Measurements from ENCODE around the gene SAV1.

Gene SAV1

GRCh38 chr14:50615056-50615455, 53.0 kb downstream of the SAV1 start:
- DNase-seq (ENCODE audit: low spot score), result no peak
- no peak for TF ChIP-seq CTCF (IDR thresholded peaks at IDR 0.05; ENCODE audit: extremely low read depth, insufficient read depth, missing control alignments)
- in situ Hi-C loops (cut with MboI; ENCODE audit: low pct_unique_long_range_greater_than_20kb, low sequenced_read_pairs, unreplicated experiment), result loop anchor here (25.0 kb wide), 1 partner anchor 97 kb away; no protein-coding TSS in a partner anchor

- no peak for TF ChIP-seq CTCF (IDR thresholded peaks at IDR 0.05; ENCODE audit: extremely low read depth, insufficient read depth, missing control alignments)
- in situ Hi-C loops (cut with MboI; ENCODE audit: low pct_unique_long_range_greater_than_20kb, low sequenced_read_pairs, unreplicated experiment), result loop anchor here (25.0 kb wide), 1 partner anchor 99 kb away; no protein-coding TSS in a partner anchor
- no peak for DNase-seq (ENCODE audit: low spot score)
Observed at GRCh38 chr14:50612806-50613205, 55.3 kb downstream of the SAV1 start.

GRCh38 chr14:50610465-50610864, 57.6 kb downstream of the SAV1 start:
- DNase-seq (ENCODE audit: low spot score), result no peak
- no peak for TF ChIP-seq CTCF (IDR thresholded peaks at IDR 0.05; ENCODE audit: extremely low read depth, insufficient read depth, missing control alignments)
- in situ Hi-C loops (cut with MboI; ENCODE audit: low pct_unique_long_range_greater_than_20kb, low sequenced_read_pairs, unreplicated experiment), result loop anchor here (25.0 kb wide), 1 partner anchor 102 kb away; no protein-coding TSS in a partner anchor

- in situ Hi-C loops (cut with MboI; ENCODE audit: low pct_unique_long_range_greater_than_20kb, low sequenced_read_pairs, unreplicated experiment), result loop anchor here (25.0 kb wide), 1 partner anchor 104 kb away; no protein-coding TSS in a partner anchor
- TF ChIP-seq CTCF (IDR thresholded peaks at IDR 0.05; ENCODE audit: extremely low read depth, insufficient read depth, missing control alignments), result no peak
- no peak for DNase-seq (ENCODE audit: low spot score)
Observed at GRCh38 chr14:50608302-50608851, 59.7 kb downstream of the SAV1 start.

- no peak for DNase-seq (ENCODE audit: low spot score)
- no peak for TF ChIP-seq CTCF (IDR thresholded peaks at IDR 0.05; ENCODE audit: extremely low read depth, insufficient read depth, missing control alignments)
- in situ Hi-C loops (cut with MboI; ENCODE audit: low pct_unique_long_range_greater_than_20kb, low sequenced_read_pairs, unreplicated experiment), result loop anchor here (25.0 kb wide), 1 partner anchor 105 kb away; no protein-coding TSS in a partner anchor
Observed at GRCh38 chr14:50607761-50608160, 60.3 kb downstream of the SAV1 start.

- in situ Hi-C loops (cut with MboI; ENCODE audit: low pct_unique_long_range_greater_than_20kb, low sequenced_read_pairs, unreplicated experiment), result loop anchor here (25.0 kb wide), 1 partner anchor 105 kb away; no protein-coding TSS in a partner anchor
Observed at GRCh38 chr14:50607181-50607580, 60.9 kb downstream of the SAV1 start.

More at GRCh38 chr14:50607181-50607580, 60.9 kb downstream of the SAV1 start:
- DNase-seq (ENCODE audit: low spot score), result no peak
- no peak for TF ChIP-seq CTCF (IDR thresholded peaks at IDR 0.05; ENCODE audit: extremely low read depth, insufficient read depth, missing control alignments)

All from GM13977 (cell line).